ENCODE measurements around the gene RAB27B. TPM values are rescaled to one million over a fixed set of nuclear protein-coding genes. Genes with fewer than 3 reads are reported as not detected.

RAB27B gene
- total and polyA plus RNA-seq, 2 of the 8 experiments (the other 6 are each of a cell fraction or from before 2014, with no cell fraction given): 0.05 to 0.60 TPM

DNA sequence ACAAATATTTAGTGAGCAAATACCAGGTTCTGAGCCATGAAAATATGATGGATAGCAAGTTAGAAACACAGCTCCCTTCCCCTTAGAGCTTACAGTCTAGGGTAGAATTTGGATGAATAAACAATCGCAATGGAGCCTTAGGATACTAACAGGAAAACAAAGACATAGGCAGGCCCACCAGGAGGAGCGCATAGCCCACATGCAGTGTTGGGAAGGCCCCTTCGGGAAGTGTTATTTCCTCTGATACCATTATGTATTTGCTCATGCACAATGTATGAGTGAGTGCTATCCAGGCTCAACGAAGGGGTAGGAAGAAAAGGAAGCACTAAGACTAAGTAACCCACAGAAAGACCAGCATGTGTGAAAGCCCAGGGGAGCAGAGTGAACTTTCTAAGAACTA, 54.0 kb downstream of the RAB27B start:
- Histone ChIP-seq H4K20me1 (replicated peaks in 1 of 2; ENCODE audit: control insufficient read depth in 1 of 2, insufficient read depth in 2 of 2, low read length in 2 of 2) (no peaks in the 10 kb centered on the region), H3K14ac (ENCODE audit: insufficient read length) (no peak overlapping the region), H4K91ac (replicated peaks; ENCODE audit: insufficient read length, low read length) (no peak overlapping the region), H3K36me3 (ENCODE audit: control insufficient read depth in 2 of 4, insufficient read depth in 4 of 4, low read length in 3 of 4) (no peaks in the 10 kb centered on the region), H2AFZ (ENCODE audit: low read length) (no peak overlapping the region), H3K9ac (replicated peaks in 1 of 4; ENCODE audit: extremely low read depth in 1 of 4, low read depth in 3 of 4, low read length in 3 of 4) (no peak overlapping the region), H3K27me3 (replicated peaks in 1 of 4; ENCODE audit: control insufficient read depth in 3 of 4, extremely low read depth in 1 of 4, insufficient read depth in 3 of 4, low read length in 3 of 4) (peaks cover 0 to 3% (median 2%) of the 10 kb centered on the region in 4 experiments; a peak in 2 of 7 replicates), H2BK20ac (ENCODE audit: low read length) (no peak overlapping the region), H3K18ac (ENCODE audit: extremely low read depth, low read length) (no peak overlapping the region), H4K8ac (ENCODE audit: extremely low read depth, insufficient read depth, low read length) (no peak overlapping the region), H2BK15ac (ENCODE audit: low read length) (no peak overlapping the region), H3K4me1 (replicated peaks in 1 of 4; ENCODE audit: control insufficient read depth in 3 of 4, insufficient read depth in 4 of 4, low read length in 3 of 4) (no peaks in the 10 kb centered on the region), H3K27ac (ENCODE audit: low read depth, low read length) (no peak overlapping the region), H3K56ac (replicated peaks; ENCODE audit: insufficient read length, low read depth, low read length) (no peak overlapping the region), H3K9me3 (ENCODE audit: insufficient read depth in 2 of 2, low read depth in 1 of 2, low read length in 1 of 2) (no peaks in the 10 kb centered on the region), H3K4ac (replicated peaks; ENCODE audit: insufficient read length, low read depth, low read length) (no peak overlapping the region), H3K79me1 (ENCODE audit: low read depth, low read length) (no peaks in the 10 kb centered on the region), H2AK5ac (ENCODE audit: low read depth, low read length) (no peak overlapping the region), H3K79me2 (ENCODE audit: control insufficient read depth in 1 of 2, insufficient read depth in 2 of 2, low read length in 2 of 2) (no peaks in the 10 kb centered on the region), H2BK12ac (ENCODE audit: low read depth, low read length) (no peak overlapping the region), H2BK120ac (replicated peaks; ENCODE audit: low read depth, low read length) (no peak overlapping the region), H4K5ac (ENCODE audit: insufficient read length, low read depth, low read length) (no peak overlapping the region), H3K23me2 (ENCODE audit: low read depth, low read length) (no peaks in the 10 kb centered on the region), H3K4me2 (ENCODE audit: insufficient read depth in 1 of 2, low read depth in 2 of 2, low read length in 2 of 2) (no peak overlapping the region), H3K4me3 (ENCODE audit: extremely low read depth in 1 of 4, insufficient read depth in 2 of 4, low read depth in 3 of 4, low read length in 4 of 4) (no peak overlapping the region), H3K23ac (ENCODE audit: insufficient read length) (no peak overlapping the region), H2BK5ac (ENCODE audit: low read depth, low read length) (no peak overlapping the region)
- WGBS, 2 experiments (ENCODE audit: extremely low coverage in 1 of 2, insufficient coverage in 1 of 2, insufficient read length in 1 of 2, insufficient replicate concordance in 2 of 2, low coverage in 1 of 2, low lambda C conversion rate in 2 of 2, missing lambda C conversion rate in 1 of 2): 71% methylated on average over 4 of the region's 4 CpGs; no CpG with 5 or more reads in 1 of the 2 experiments
- ChIA-PET CTCF (ENCODE audit: partially characterized antibody) (interaction anchor here (0.6 to 1.6 kb wide), 2 partner anchors 9 to 552 kb away, joined by 3 read pairs; no protein-coding TSS in a partner anchor), POLR2A (ENCODE audit: partially characterized antibody) (no interaction called here)
- FAIRE-seq: no peak
- DNase-seq (ENCODE audit: low read depth in 1 of 2, low spot score in 2 of 2): no peak
- TF ChIP-seq EP300 (IDR thresholded peaks at IDR 0.05; ENCODE audit: borderline replicate concordance in 1 of 2, low read depth in 2 of 2, low read length in 2 of 2) (no peak), FOSL1 (IDR thresholded peaks at IDR 0.05; ENCODE audit: insufficient read depth, low read depth, low read length) (no peak), SIRT6 (IDR thresholded peaks at IDR 0.05; ENCODE audit: low read length) (no peak), CEBPB (IDR thresholded peaks at IDR 0.05; ENCODE audit: low read depth, low read length) (no peak), BACH1 (IDR thresholded peaks at IDR 0.05; ENCODE audit: low read length) (no peak), RAD21 (IDR thresholded peaks at IDR 0.05 in 1 of 2, conservative IDR thresholded peaks at IDR 0.05 in 1 of 2; ENCODE audit: low read depth in 2 of 2, low read length in 2 of 2) (no peak), HDAC6 (IDR thresholded peaks at IDR 0.05; ENCODE audit: low read depth, low read length) (no peak)
